Right atrium auricular region (tissue), 2 donors: ENCODE data around the gene ABCB11. TPM values are rescaled to one million over a fixed set of nuclear protein-coding genes. Genes with fewer than 3 reads are reported as not detected.

ENCODE experiments used
- DNase-seq: peaks from one replicate; pipeline ENCODE4 v3.0.0-alpha.2; 2019; ENCODE audit warnings: low spot score
- H3K27ac ChIP-seq, 2 donors: fragments of 200-600 bp; sonication (generic); 1 replicate in 1 of 2; 2 replicates in 1 of 2; pipeline ENCODE4 v1.5.1; 2016 to 2019
- H3K27me3 ChIP-seq, 2 donors: fragments of 200-600 bp; sonication (generic); one replicate each; pipeline versions ENCODE4 v1.5.1 to v1.6.0; 2017 to 2019
- H3K36me3 ChIP-seq: fragments of 200-600 bp; sonication (generic); one replicate; pipeline ENCODE4 v1.5.1; 2016
- H3K4me1 ChIP-seq, 2 donors: fragments of 200-600 bp; sonication (generic); one replicate each; pipeline versions ENCODE4 v1.5.1 to v1.6.0; 2017 to 2019
- H3K4me3 ChIP-seq, 2 donors: fragments of 200-600 bp; sonication (generic); 1 replicate in 1 of 2; 2 replicates in 1 of 2; pipeline ENCODE4 v1.5.1; 2017 to 2019; ENCODE audit warnings: mild to moderate bottlenecking in 1 of 2, moderate library complexity in 1 of 2
- H3K9me3 ChIP-seq, 2 donors: fragments of 200-600 bp; sonication (generic); one replicate each; pipeline ENCODE4 v1.5.1; 2019
- total RNA-seq, 2 donors: library from RNA; depleted of rRNA; stranded (reverse); fragments of >200 nt; gene quantifications; one replicate each; pipeline ENCODE4 v1.1.0, GENCODE V29; 2016
- TF ChIP-seq, protein P1 (sequence below), 2 donors: fragments of 200-600 bp; sonication (generic); IDR thresholded peaks; one replicate each; pipeline ENCODE4 v1.5.1; 2019; ENCODE audit warnings: antibody characterized with exemption in 2 of 2

The ABCB11 gene
- total RNA-seq, 2 donors from 2014 or later: 0.12 to 0.33 TPM

DNA sequence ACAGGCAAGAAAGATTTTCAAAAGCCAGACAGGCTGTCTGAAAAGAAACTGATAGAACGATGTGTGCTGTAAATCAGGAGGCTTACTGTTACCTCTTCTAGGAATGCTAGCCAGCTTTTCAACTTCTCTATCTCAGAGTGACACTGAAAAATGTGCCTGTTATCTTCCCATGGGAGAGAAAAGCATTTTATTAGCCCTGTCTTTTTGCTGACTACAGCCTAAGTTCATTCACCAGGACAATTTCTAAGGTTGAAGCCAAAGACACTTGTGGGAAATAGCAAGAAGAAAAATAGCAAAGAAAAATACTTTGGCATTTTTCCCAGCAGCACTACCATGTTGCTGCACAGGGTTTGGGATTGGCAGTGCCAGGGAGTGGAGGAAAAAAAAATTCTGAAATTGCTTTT lies 34.0 kb downstream of the ABCB11 start:
- no peaks in the 10 kb centered on the region for H3K9me3 ChIP-seq
- no peaks in the 10 kb centered on the region for H3K36me3 ChIP-seq
- peaks cover 0 to 13% of the 10 kb centered on the region in 2 donors for H3K4me1 ChIP-seq
- peak overlapping the region in 1 of 2 donors; percentile 35 for H3K27ac ChIP-seq
- H3K27me3 ChIP-seq: no peaks in the 10 kb centered on the region
- DNase-seq: no peak
- no peak overlapping the region for H3K4me3 ChIP-seq
- TF ChIP-seq, protein P1, sequence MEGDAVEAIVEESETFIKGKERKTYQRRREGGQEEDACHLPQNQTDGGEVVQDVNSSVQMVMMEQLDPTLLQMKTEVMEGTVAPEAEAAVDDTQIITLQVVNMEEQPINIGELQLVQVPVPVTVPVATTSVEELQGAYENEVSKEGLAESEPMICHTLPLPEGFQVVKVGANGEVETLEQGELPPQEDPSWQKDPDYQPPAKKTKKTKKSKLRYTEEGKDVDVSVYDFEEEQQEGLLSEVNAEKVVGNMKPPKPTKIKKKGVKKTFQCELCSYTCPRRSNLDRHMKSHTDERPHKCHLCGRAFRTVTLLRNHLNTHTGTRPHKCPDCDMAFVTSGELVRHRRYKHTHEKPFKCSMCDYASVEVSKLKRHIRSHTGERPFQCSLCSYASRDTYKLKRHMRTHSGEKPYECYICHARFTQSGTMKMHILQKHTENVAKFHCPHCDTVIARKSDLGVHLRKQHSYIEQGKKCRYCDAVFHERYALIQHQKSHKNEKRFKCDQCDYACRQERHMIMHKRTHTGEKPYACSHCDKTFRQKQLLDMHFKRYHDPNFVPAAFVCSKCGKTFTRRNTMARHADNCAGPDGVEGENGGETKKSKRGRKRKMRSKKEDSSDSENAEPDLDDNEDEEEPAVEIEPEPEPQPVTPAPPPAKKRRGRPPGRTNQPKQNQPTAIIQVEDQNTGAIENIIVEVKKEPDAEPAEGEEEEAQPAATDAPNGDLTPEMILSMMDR (IDR thresholded peaks at IDR 0.05): no peak

- no peaks in the 10 kb centered on the region for H3K27me3 ChIP-seq
- peaks cover 0 to 13% of the 10 kb centered on the region in 2 donors for H3K4me1 ChIP-seq
- TF ChIP-seq, protein P1 (IDR thresholded peaks at IDR 0.05): no peak
- no peak for DNase-seq
- no peaks in the 10 kb centered on the region for H3K9me3 ChIP-seq
- no peak overlapping the region for H3K27ac ChIP-seq
- H3K36me3 ChIP-seq: no peaks in the 10 kb centered on the region
- no peak overlapping the region for H3K4me3 ChIP-seq
Observed at GRCh38 chr2:168995744-168996143, 35.4 kb downstream of the ABCB11 start.

GRCh38 chr2:168993538-168993937 lies 37.6 kb downstream of the ABCB11 start:
- Histone ChIP-seq H3K27ac (no peak overlapping the region), H3K4me1 (peaks cover 0 to 13% of the 10 kb centered on the region in 2 donors), H3K36me3 (no peaks in the 10 kb centered on the region), H3K9me3 (no peaks in the 10 kb centered on the region), H3K4me3 (no peak overlapping the region), H3K27me3 (no peaks in the 10 kb centered on the region)
- no peak for DNase-seq
- TF ChIP-seq, protein P1 (IDR thresholded peaks at IDR 0.05): no peak

DNA sequence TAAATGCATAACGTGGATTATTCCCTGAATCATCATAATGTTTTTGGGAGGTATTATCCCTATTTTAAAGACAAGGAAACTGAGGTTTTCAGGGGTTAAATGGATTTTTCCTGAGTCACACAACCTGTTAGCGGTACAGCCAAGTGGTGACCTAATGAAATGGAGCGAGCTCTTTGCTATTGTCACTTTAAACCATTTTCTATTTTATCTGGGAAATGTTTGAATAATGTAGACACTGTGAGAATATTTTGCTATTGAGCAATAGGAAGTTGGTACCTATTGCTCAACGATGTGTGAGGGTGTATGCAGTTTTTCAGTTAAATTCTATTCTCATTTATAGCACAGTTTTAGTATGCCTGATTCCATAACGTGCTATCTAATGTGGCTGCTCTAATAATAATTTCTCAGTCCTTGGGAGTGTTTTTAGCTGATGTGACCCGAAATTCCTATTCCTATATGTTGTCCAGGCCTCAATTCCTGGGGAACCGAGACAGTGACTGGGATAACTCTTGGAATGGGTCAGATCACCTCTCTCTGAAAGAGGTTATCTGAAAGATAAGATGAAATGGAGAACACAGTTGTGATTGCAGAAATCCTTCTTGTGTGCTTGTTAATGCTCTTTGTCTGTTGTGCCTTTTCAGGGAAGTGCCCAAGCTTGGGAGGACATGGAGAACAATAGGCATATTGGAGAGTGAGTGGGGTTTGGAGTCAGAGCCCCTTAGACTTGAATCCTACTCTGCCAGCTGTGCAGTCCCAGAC lies 38.4 kb downstream of the ABCB11 start:
- TF ChIP-seq, protein P1 (IDR thresholded peaks at IDR 0.05): no peak
- H3K36me3 ChIP-seq: no peaks in the 10 kb centered on the region
- no peaks in the 10 kb centered on the region for H3K27me3 ChIP-seq
- no peak overlapping the region for H3K27ac ChIP-seq
- no peak for DNase-seq
- no peaks in the 10 kb centered on the region for H3K9me3 ChIP-seq
- no peak overlapping the region for H3K4me3 ChIP-seq
- peaks cover 0 to 13% of the 10 kb centered on the region in 2 donors for H3K4me1 ChIP-seq

- TF ChIP-seq, protein P1 (IDR thresholded peaks at IDR 0.05): no peak
- Histone ChIP-seq H3K9me3 (no peaks in the 10 kb centered on the region), H3K36me3 (no peaks in the 10 kb centered on the region), H3K27me3 (no peaks in the 10 kb centered on the region), H3K4me3 (no peak overlapping the region), H3K27ac (no peak overlapping the region), H3K4me1 (peaks cover 0 to 8% of the 10 kb centered on the region in 2 donors)
- no peak for DNase-seq
Observed at GRCh38 chr2:168992026-168992425, 39.1 kb downstream of the ABCB11 start.

DNA sequence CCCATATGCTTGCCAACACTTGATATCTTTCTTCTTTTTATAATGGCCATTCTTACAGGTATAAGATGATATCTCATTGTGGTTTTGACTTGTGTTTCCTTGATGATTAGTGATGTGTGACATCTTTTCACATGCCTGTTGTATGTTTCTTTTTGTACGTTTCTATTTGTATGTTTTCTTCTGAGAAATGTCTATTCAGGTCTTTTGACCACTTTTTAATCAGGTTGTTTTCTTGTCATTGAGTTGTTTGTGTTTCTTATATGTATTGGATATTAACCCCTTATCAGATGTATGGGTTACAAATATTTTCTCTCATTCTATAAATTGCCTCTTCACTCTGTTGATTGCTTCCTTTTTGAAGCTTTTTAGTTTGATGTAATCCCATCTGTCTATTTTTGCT lies 42.4 kb downstream of the ABCB11 start:
- Histone ChIP-seq H3K9me3 (no peaks in the 10 kb centered on the region), H3K4me1 (no peaks in the 10 kb centered on the region), H3K36me3 (no peaks in the 10 kb centered on the region), H3K27ac (no peak overlapping the region), H3K27me3 (no peaks in the 10 kb centered on the region), H3K4me3 (no peak overlapping the region)
- TF ChIP-seq, protein P1 (IDR thresholded peaks at IDR 0.05): no peak
- no peak for DNase-seq
